Measurements from ENCODE around the gene TMEM247.

DNA sequence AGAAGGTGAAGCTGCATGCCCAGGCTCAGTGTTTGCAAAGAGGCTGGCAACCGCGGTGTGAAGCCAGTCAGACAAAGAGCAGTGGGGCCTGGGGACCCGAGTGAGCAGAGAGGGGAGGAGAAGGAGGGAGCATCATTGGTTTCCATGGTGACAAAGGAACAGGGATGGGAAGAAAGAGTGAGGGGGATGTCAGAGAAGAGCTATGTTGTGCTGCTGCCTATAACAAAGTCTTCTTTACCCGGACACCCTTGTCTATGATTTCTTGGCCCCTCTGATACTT, 14.5 kb downstream of the TMEM247 start:
- TF ChIP-seq POLR2AphosphoS5 (IDR thresholded peaks at IDR 0.05) (no peak), POLR2A (IDR thresholded peaks at IDR 0.05) (no peak), EP300 (IDR thresholded peaks at IDR 0.05; ENCODE audit: low read depth) (no peak)
- TF ChIP-seq, protein P1, sequence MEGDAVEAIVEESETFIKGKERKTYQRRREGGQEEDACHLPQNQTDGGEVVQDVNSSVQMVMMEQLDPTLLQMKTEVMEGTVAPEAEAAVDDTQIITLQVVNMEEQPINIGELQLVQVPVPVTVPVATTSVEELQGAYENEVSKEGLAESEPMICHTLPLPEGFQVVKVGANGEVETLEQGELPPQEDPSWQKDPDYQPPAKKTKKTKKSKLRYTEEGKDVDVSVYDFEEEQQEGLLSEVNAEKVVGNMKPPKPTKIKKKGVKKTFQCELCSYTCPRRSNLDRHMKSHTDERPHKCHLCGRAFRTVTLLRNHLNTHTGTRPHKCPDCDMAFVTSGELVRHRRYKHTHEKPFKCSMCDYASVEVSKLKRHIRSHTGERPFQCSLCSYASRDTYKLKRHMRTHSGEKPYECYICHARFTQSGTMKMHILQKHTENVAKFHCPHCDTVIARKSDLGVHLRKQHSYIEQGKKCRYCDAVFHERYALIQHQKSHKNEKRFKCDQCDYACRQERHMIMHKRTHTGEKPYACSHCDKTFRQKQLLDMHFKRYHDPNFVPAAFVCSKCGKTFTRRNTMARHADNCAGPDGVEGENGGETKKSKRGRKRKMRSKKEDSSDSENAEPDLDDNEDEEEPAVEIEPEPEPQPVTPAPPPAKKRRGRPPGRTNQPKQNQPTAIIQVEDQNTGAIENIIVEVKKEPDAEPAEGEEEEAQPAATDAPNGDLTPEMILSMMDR (IDR thresholded peaks at IDR 0.05): no peak
